Measurements from ENCODE around the gene DAPL1. TPM values are rescaled to one million over a fixed set of nuclear protein-coding genes. Genes with fewer than 3 reads are reported as not detected.

DAPL1 gene
- total and polyA plus RNA-seq, 2 experiments from 2014 or later, result not detected

DNA sequence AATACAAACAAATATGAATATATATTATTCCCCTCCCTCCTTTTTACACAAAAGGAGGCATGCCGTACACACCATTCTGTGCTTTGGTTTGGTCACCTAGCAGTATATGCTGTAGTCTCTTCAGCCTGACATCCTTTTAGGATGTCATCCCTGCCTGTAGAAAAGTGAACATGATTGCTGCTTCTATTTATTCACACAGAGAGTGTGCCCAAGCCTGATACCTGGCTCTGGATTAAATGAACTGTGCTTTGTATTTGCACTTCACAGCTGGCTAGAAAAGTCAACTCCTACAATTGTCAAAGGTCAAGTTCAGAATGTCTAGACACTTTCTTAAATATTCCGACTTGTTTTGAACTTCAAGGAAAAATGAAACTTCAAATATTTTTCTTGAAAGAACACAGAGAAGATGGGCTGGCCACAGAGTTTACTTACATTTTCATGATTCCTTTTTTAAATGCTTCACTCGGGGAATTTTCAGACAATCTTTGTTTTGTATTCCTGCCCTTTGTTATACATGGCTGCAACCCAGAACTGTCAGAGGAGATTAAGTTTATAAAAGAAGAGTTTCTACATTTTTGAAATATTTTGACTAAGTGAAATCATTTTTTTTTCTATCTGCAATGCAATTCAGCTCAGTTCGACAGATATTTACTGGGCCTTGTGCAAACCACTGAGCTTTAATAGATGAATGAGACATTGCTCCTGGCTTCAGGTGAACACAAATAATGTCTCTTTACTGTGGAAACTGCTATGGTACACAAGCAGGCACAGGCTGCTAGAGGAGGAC lies 33.5 kb downstream of the DAPL1 start:
- no peak overlapping the region for H2AFZ ChIP-seq
- H3K9me2 ChIP-seq (replicated peaks; ENCODE audit: insufficient read depth), result no peaks in the 10 kb centered on the region
- H3K79me2 ChIP-seq, result no peaks in the 10 kb centered on the region
- H4K20me1 ChIP-seq (ENCODE audit: insufficient read depth, poor library complexity, severe bottlenecking), result no peaks in the 10 kb centered on the region
- TF ChIP-seq EZH2 (IDR thresholded peaks at IDR 0.05; ENCODE audit: borderline replicate concordance), result no peak
- TF ChIP-seq EZH2phosphoT487 (IDR thresholded peaks at IDR 0.05; ENCODE audit: low read depth, severe bottlenecking, unreplicated experiment), result no peak
- TF ChIP-seq, protein P1, sequence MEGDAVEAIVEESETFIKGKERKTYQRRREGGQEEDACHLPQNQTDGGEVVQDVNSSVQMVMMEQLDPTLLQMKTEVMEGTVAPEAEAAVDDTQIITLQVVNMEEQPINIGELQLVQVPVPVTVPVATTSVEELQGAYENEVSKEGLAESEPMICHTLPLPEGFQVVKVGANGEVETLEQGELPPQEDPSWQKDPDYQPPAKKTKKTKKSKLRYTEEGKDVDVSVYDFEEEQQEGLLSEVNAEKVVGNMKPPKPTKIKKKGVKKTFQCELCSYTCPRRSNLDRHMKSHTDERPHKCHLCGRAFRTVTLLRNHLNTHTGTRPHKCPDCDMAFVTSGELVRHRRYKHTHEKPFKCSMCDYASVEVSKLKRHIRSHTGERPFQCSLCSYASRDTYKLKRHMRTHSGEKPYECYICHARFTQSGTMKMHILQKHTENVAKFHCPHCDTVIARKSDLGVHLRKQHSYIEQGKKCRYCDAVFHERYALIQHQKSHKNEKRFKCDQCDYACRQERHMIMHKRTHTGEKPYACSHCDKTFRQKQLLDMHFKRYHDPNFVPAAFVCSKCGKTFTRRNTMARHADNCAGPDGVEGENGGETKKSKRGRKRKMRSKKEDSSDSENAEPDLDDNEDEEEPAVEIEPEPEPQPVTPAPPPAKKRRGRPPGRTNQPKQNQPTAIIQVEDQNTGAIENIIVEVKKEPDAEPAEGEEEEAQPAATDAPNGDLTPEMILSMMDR (IDR thresholded peaks at IDR 0.05; ENCODE audit: poor library complexity), result no peak
- DNase-seq (ENCODE audit: low spot score), result no peak
- no peaks in the 10 kb centered on the region for H3K9me3 ChIP-seq (ENCODE audit: low read depth)
- H3K36me3 ChIP-seq (replicated peaks; ENCODE audit: insufficient read depth, low read depth), result no peaks in the 10 kb centered on the region
- WGBS (ENCODE audit: low lambda C conversion rate, missing lambda C conversion rate), result 53% methylated on average over 4 of the region's 4 CpGs
- peak overlapping the region; percentile 18 for H3K4me2 ChIP-seq
- H3K4me1 ChIP-seq (ENCODE audit: insufficient read depth), result peaks cover 11% of the 10 kb centered on the region
- H3K27ac ChIP-seq, result peak overlapping the region; percentile 0
- H3K27me3 ChIP-seq, result no peaks in the 10 kb centered on the region
- H3K4me3 ChIP-seq, result no peak overlapping the region

DNA sequence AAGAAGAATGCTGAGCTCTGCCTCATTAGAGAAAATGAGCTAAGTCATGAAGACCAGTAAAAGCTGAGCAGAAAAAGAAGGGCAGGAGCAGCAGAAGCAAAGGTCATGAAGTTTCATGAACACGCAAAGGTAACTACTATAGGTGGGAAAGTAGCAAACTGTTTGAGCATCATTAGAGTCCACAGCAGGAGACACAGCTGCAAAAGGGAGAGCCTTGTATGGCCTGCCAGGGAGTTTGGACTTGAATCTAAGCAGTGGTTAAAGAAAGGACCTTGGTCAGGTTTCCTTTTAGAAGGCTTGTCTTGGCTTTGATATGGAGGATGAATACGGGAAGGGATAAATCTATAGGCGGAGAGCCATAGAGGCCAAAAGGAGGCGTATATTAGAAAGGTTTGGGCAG lies 34.0 kb downstream of the DAPL1 start:
- H3K9me3 ChIP-seq (ENCODE audit: low read depth), result no peaks in the 10 kb centered on the region
- H2AFZ ChIP-seq, result no peak overlapping the region
- no peaks in the 10 kb centered on the region for H3K79me2 ChIP-seq
- no peak for DNase-seq (ENCODE audit: low spot score)
- H3K4me2 ChIP-seq, result no peak overlapping the region
- H3K27me3 ChIP-seq, result no peaks in the 10 kb centered on the region
- no peaks in the 10 kb centered on the region for H3K9me2 ChIP-seq (replicated peaks; ENCODE audit: insufficient read depth)
- H3K36me3 ChIP-seq (replicated peaks; ENCODE audit: insufficient read depth, low read depth), result no peaks in the 10 kb centered on the region
- H3K4me3 ChIP-seq, result no peak overlapping the region
- H4K20me1 ChIP-seq (ENCODE audit: insufficient read depth, poor library complexity, severe bottlenecking), result no peaks in the 10 kb centered on the region
- WGBS (ENCODE audit: low lambda C conversion rate, missing lambda C conversion rate), result 90% methylated on average over 4 of the region's 4 CpGs
- H3K4me1 ChIP-seq (ENCODE audit: insufficient read depth), result peaks cover 11% of the 10 kb centered on the region
- TF ChIP-seq, protein P1 (IDR thresholded peaks at IDR 0.05; ENCODE audit: poor library complexity), result no peak
- no peak for TF ChIP-seq EZH2 (IDR thresholded peaks at IDR 0.05; ENCODE audit: borderline replicate concordance)
- no peak for TF ChIP-seq EZH2phosphoT487 (IDR thresholded peaks at IDR 0.05; ENCODE audit: low read depth, severe bottlenecking, unreplicated experiment)
- H3K27ac ChIP-seq, result no peak overlapping the region

DNA sequence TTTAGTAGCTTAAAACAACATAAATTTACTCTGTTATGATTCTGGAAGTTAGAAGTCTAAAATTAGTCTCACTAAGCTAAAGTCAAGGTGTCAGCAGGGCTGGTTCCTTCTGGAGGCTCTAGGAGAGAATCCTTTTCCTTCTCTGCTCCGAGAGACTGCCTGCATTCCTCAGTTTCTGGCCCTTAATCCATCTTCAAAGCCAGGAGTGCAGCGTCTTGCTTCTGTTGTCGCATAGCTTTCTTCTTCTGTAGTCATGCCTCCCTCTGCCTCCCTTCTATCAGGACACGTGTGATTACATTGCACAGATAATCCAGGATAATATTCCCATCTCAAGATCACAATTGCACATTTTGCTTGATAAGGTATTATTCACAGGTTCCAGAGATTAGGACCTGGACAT lies 35.1 kb downstream of the DAPL1 start:
- peaks cover 11% of the 10 kb centered on the region for H3K4me1 ChIP-seq (ENCODE audit: insufficient read depth)
- H4K20me1 ChIP-seq (ENCODE audit: insufficient read depth, poor library complexity, severe bottlenecking), result no peaks in the 10 kb centered on the region
- no peaks in the 10 kb centered on the region for H3K27me3 ChIP-seq
- no peaks in the 10 kb centered on the region for H3K9me3 ChIP-seq (ENCODE audit: low read depth)
- no peak overlapping the region for H3K4me3 ChIP-seq
- TF ChIP-seq, protein P1 (IDR thresholded peaks at IDR 0.05; ENCODE audit: poor library complexity), result no peak
- no peak for TF ChIP-seq EZH2 (IDR thresholded peaks at IDR 0.05; ENCODE audit: borderline replicate concordance)
- TF ChIP-seq EZH2phosphoT487 (IDR thresholded peaks at IDR 0.05; ENCODE audit: low read depth, severe bottlenecking, unreplicated experiment), result no peak
- DNase-seq (ENCODE audit: low spot score), result no peak
- no peak overlapping the region for H2AFZ ChIP-seq
- H3K79me2 ChIP-seq, result no peaks in the 10 kb centered on the region
- WGBS (ENCODE audit: low lambda C conversion rate, missing lambda C conversion rate), result 46% methylated on average over 4 of the region's 4 CpGs
- H3K27ac ChIP-seq, result no peak overlapping the region
- no peak overlapping the region for H3K4me2 ChIP-seq
- H3K36me3 ChIP-seq (replicated peaks; ENCODE audit: insufficient read depth, low read depth), result no peaks in the 10 kb centered on the region
- H3K9me2 ChIP-seq (replicated peaks; ENCODE audit: insufficient read depth), result no peaks in the 10 kb centered on the region

Measured in hepatocyte (in vitro differentiated cells).